GM23338 (cell line): ENCODE data around the gene ZRANB2. TPM values are rescaled to one million over a fixed set of nuclear protein-coding genes. Genes with fewer than 3 reads are reported as not detected.

ENCODE experiments used
- ATAC-seq: fragments of 200-7000 bp; cut with Tn5 transposase; 3 replicates; pipeline ENCODE4 v1.9.1; 2020
- DNase-seq: peaks from one replicate; pipeline ENCODE4 v3.0.0-alpha.2; 2015; ENCODE audit warnings: low spot score
- H2AFZ ChIP-seq: fragments of 200-600 bp; sonication (generic); 2 replicates; pipeline ENCODE4 v1.8.0; 2016; ENCODE audit warnings: antibody characterized with exemption, mild to moderate bottlenecking, moderate library complexity
- H3F3A ChIP-seq: fragments of 200-600 bp; sonication (generic); replicated peaks from 2 replicates; pipeline ENCODE4 v1.8.0; 2017; ENCODE audit warnings: antibody characterized with exemption, mixed run types, low read depth
- H3K27ac ChIP-seq: fragments of 200-600 bp; sonication (generic); 2 replicates; pipeline ENCODE4 v1.6.1; 2016; ENCODE audit warnings: low read depth
- H3K27me3 ChIP-seq: fragments of 200-600 bp; sonication (generic); 2 replicates; pipeline ENCODE4 v1.8.0; 2016; ENCODE audit warnings: mild to moderate bottlenecking, mixed run types, moderate library complexity; ENCODE audit not compliant: insufficient read depth
- H3K36me3 ChIP-seq: fragments of 200-600 bp; sonication (generic); 2 replicates; pipeline ENCODE4 v1.8.0; 2016; ENCODE audit warnings: mild to moderate bottlenecking; ENCODE audit not compliant: insufficient read depth
- H3K4me1 ChIP-seq: fragments of 200-600 bp; sonication (generic); 2 replicates; pipeline ENCODE4 v1.8.0; 2016; ENCODE audit warnings: mild to moderate bottlenecking, moderate library complexity; ENCODE audit not compliant: insufficient read depth
- H3K4me2 ChIP-seq: fragments of 200-600 bp; sonication (generic); 2 replicates; pipeline ENCODE4 v1.7.1; 2017; ENCODE audit warnings: mixed run types
- H3K4me3 ChIP-seq: fragments of 200-600 bp; sonication (generic); 2 replicates; pipeline ENCODE4 v1.6.1; 2016; ENCODE audit warnings: mixed run types
- H3K79me2 ChIP-seq: fragments of 200-600 bp; sonication (generic); replicated peaks from 2 replicates; pipeline ENCODE4 v1.8.0; 2017; ENCODE audit warnings: mild to moderate bottlenecking; ENCODE audit not compliant: insufficient read depth
- H3K9me2 ChIP-seq: fragments of 200-600 bp; sonication (generic); 2 replicates; pipeline ENCODE4 v1.8.0; 2017; ENCODE audit not compliant: insufficient read depth
- H4K20me1 ChIP-seq: fragments of 200-600 bp; sonication (generic); replicated peaks from 2 replicates; pipeline ENCODE4 v1.8.0; 2017; ENCODE audit warnings: mild to moderate bottlenecking; ENCODE audit not compliant: insufficient read depth
- H3K27ac Mint-ChIP-seq: 2 replicates; pipeline ENCODE4 v1.8.0; 2020; ENCODE audit warnings: inconsistent platforms, mild to moderate bottlenecking, moderate library complexity, mixed read lengths
- H3K27me3 Mint-ChIP-seq: 3 replicates; pipeline ENCODE4 v1.8.0; 2022; ENCODE audit warnings: low read depth, mild to moderate bottlenecking, moderate library complexity, mixed read lengths, inconsistent platforms; ENCODE audit not compliant: insufficient read depth, poor library complexity
- H3K36me3 Mint-ChIP-seq: 3 replicates; pipeline ENCODE4 v1.8.0; 2021; ENCODE audit warnings: low read depth, mild to moderate bottlenecking, inconsistent platforms, moderate library complexity, mixed read lengths
- H3K4me1 Mint-ChIP-seq: 3 replicates; pipeline ENCODE4 v1.8.0; 2020; ENCODE audit warnings: mild to moderate bottlenecking, inconsistent platforms, mixed read lengths
- H3K4me3 Mint-ChIP-seq: 3 replicates; pipeline ENCODE4 v1.8.0; 2021; ENCODE audit warnings: moderate library complexity, mild to moderate bottlenecking, inconsistent platforms, mixed read lengths
- H3K9me3 Mint-ChIP-seq: 3 replicates; pipeline ENCODE4 v1.8.0; 2020; ENCODE audit warnings: moderate library complexity, mild to moderate bottlenecking, inconsistent platforms, mixed read lengths
- CTCF ChIP-seq, 2 experiments: fragments of 200-600 bp in 1 of 2; sonication (generic) in 1 of 2; conservative IDR thresholded peaks; 2 replicates each; pipeline versions ENCODE4 v1.5.1 to v1.6.1; 2016 to 2017; ENCODE audit warnings: antibody characterized with exemption in 2 of 2, low read depth in 2 of 2, mild to moderate bottlenecking in 2 of 2, moderate library complexity in 1 of 2
- EZH2phosphoT487 ChIP-seq: fragments of 200-600 bp; sonication (generic); IDR thresholded peaks from one replicate; pipeline ENCODE4 v1.8.1; 2018; ENCODE audit warnings: antibody characterized with exemption; ENCODE audit not compliant: unreplicated experiment
- JUNB ChIP-seq: IDR thresholded peaks from one replicate; pipeline ENCODE4 v1.6.1; 2016; ENCODE audit warnings: antibody characterized with exemption; ENCODE audit not compliant: unreplicated experiment
- POLR2AphosphoS5 ChIP-seq: IDR thresholded peaks from 2 replicates; pipeline ENCODE4 v1.6.1; 2016; ENCODE audit warnings: antibody characterized with exemption, low read depth
- STAT1 ChIP-seq: IDR thresholded peaks from one replicate; pipeline ENCODE4 v1.6.1; 2016; ENCODE audit warnings: antibody characterized with exemption; ENCODE audit not compliant: unreplicated experiment
- ZNF462 ChIP-seq: fragments of 250-450 bp; sonication (Bioruptor Pico); IDR thresholded peaks from 2 replicates; pipeline ENCODE4 v1.5.0; 2020; ENCODE audit warnings: mild to moderate bottlenecking, moderate library complexity
- polyA plus RNA-seq: library from polyadenylated mRNA; unstranded; fragments of >200 nt; fragmentation: Nextera tagmentation; extraction: Ambion mirVana; gene quantifications from 2 replicates; pipeline ENCODE4 v1.2.1, GENCODE V29; 2016
- total RNA-seq: library from RNA; depleted of rRNA; stranded (reverse); fragments of >200 nt; shearing (Covaris generic); gene quantifications from 2 replicates; pipeline ENCODE4 v1.2.3, GENCODE V29; 2014

The ZRANB2 gene
- total and polyA plus RNA-seq, 2 experiments from 2014 or later = 84.9 to 170 TPM

GRCh38 chr1:71054281-71054731 is 26.5 kb downstream of the ZRANB2 start:
- Histone ChIP-seq H3K9me2 (no peaks in the 10 kb centered on the region), H2AFZ (no peak overlapping the region), H3K36me3 (peaks cover 12% of the 10 kb centered on the region; the same call in 1 of the 2 replicates), H3F3A (no peaks in the 10 kb centered on the region), H3K79me2 (no peaks in the 10 kb centered on the region), H3K27ac (no peak overlapping the region), H3K4me3 (no peak overlapping the region), H3K4me2 (no peak overlapping the region), H3K4me1 (no peaks in the 10 kb centered on the region), H4K20me1 (no peaks in the 10 kb centered on the region), H3K27me3 (no peaks in the 10 kb centered on the region)
- Mint-ChIP-seq H3K27me3 (peaks cover 7% of the 10 kb centered on the region), H3K36me3 (peaks cover 7% of the 10 kb centered on the region), H3K4me1 (no peaks in the 10 kb centered on the region), H3K9me3 (no peaks in the 10 kb centered on the region), H3K27ac (no peak overlapping the region), H3K4me3 (no peak overlapping the region)
- DNase-seq = peak; percentile 8
- TF ChIP-seq STAT1 (no peak), CTCF (conservative IDR thresholded peaks at IDR 0.05; ENCODE audit: low read depth in 2 of 2) (no peak), ZNF462 (no peak), POLR2AphosphoS5 (0 out of 2 replicates have a peak, but pooled peaks have one; percentile 22), JUNB (no peak), EZH2phosphoT487 (no peak)
- ATAC-seq = peak; percentile 35
